H54 (cell line): Measurements from ENCODE around the gene ZNF35.
"Not testable (repeated sequence)": the region's sequence is repeated elsewhere in the genome, so short reads cannot be mapped to it uniquely, and the experiment has no call there.

ENCODE experiments used
- DNase-seq: peaks from one replicate; pipeline ENCODE4 v3.0.0; 2011; ENCODE audit warnings: low spot score, mixed read lengths; ENCODE audit not compliant: insufficient read length
- FAIRE-seq: peaks from 3 replicates; lab custom pipeline; 2011; peaks lifted over from hg19 to GRCh38; lab: Jason Lieb, UNC
- POLR2A ChIP-seq: IDR thresholded peaks from 2 replicates; pipeline ENCODE4 v1.6.1; 2011; ENCODE audit warnings: low read depth, mild to moderate bottlenecking, low read length

Gene ZNF35

GRCh38 chr3:44665173-44665572, 16.6 kb downstream of the ZNF35 start:
- no peak for FAIRE-seq
- no peak for TF ChIP-seq POLR2A
- DNase-seq, result no peak

GRCh38 chr3:44666346-44666745, 17.8 kb downstream of the ZNF35 start:
- FAIRE-seq, result no peak
- no peak for TF ChIP-seq POLR2A
- DNase-seq, result no peak

GRCh38 chr3:44669760-44670159, 21.2 kb downstream of the ZNF35 start:
- no peak for FAIRE-seq
- no peak for TF ChIP-seq POLR2A
- DNase-seq, result no peak

- DNase-seq, FAIRE-seq: not testable (repeated sequence)
Observed at GRCh38 chr3:44673466-44673865, 24.9 kb downstream of the ZNF35 start.

GRCh38 chr3:44674211-44674610, 25.7 kb downstream of the ZNF35 start:
- FAIRE-seq (no peak), DNase-seq (no peak)
- TF ChIP-seq POLR2A, result no peak

- FAIRE-seq, result no peak
Observed at GRCh38 chr3:44678480-44679116, 30.1 kb downstream of the ZNF35 start.

GRCh38 chr3:44680921-44681455, 32.5 kb downstream of the ZNF35 start:
- no peak for TF ChIP-seq POLR2A
- FAIRE-seq, result no peak
- no peak for DNase-seq

More at GRCh38 chr3:44678480-44679116, 30.1 kb downstream of the ZNF35 start:
- TF ChIP-seq POLR2A, result no peak
- no peak for DNase-seq

- DNase-seq (no peak), FAIRE-seq (peak; percentile 15)
- no peak for TF ChIP-seq POLR2A
Observed at GRCh38 chr3:44682182-44682896, 33.8 kb downstream of the ZNF35 start.

GRCh38 chr3:44685128-44685800, 36.7 kb downstream of the ZNF35 start:
- DNase-seq (no peak), FAIRE-seq (no peak)
- no peak for TF ChIP-seq POLR2A

GRCh38 chr3:44687898-44688297, 39.4 kb downstream of the ZNF35 start:
- no peak for DNase-seq
- TF ChIP-seq POLR2A, result no peak
- FAIRE-seq, result no peak
